Keratinocyte (primary cell): ENCODE data around the gene ELOVL5.

ENCODE experiments used
- EZH2 ChIP-seq: IDR thresholded peaks from one replicate; pipeline ENCODE4 v1.6.1; 2012; ENCODE audit warnings: inconsistent platforms, mild to moderate bottlenecking, low read length, moderate library complexity
- TF ChIP-seq, protein P1 (sequence below), 3 experiments: IDR thresholded peaks in 1 of 3; conservative IDR thresholded peaks in 1 of 3; optimal IDR thresholded peaks in 1 of 3; 2 replicates in 2 of 3; 3 replicates in 1 of 3; pipeline versions ENCODE3 to v1.5.1; 2011; ENCODE audit warnings: low read length in 3 of 3, mild to moderate bottlenecking in 3 of 3, moderate library complexity in 2 of 3, control low read depth in 1 of 3, inconsistent platforms in 1 of 3; ENCODE audit not compliant: insufficient read depth in 2 of 3; ENCODE audit errors: extremely low read depth in 1 of 3

DNA sequence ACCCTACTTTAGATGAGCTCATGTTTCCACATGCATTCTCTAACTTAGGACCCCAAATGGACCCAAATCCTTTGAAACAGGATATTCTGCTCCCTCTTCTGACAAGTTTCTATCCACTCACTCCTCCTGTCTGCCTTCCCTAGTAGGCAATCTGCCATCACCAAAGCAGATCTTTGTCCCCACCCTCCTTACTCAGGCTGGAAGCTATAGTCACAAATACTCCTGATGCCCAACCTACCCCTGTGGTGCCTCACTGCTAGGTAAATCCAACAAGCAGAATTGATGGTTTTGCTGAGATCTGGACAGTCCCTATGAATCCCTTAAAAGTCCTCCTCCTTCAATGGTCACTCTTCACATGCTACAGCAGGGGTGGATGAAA, 21.7 kb downstream of the ELOVL5 start:
- TF ChIP-seq, protein P1, sequence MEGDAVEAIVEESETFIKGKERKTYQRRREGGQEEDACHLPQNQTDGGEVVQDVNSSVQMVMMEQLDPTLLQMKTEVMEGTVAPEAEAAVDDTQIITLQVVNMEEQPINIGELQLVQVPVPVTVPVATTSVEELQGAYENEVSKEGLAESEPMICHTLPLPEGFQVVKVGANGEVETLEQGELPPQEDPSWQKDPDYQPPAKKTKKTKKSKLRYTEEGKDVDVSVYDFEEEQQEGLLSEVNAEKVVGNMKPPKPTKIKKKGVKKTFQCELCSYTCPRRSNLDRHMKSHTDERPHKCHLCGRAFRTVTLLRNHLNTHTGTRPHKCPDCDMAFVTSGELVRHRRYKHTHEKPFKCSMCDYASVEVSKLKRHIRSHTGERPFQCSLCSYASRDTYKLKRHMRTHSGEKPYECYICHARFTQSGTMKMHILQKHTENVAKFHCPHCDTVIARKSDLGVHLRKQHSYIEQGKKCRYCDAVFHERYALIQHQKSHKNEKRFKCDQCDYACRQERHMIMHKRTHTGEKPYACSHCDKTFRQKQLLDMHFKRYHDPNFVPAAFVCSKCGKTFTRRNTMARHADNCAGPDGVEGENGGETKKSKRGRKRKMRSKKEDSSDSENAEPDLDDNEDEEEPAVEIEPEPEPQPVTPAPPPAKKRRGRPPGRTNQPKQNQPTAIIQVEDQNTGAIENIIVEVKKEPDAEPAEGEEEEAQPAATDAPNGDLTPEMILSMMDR (optimal IDR thresholded peaks at IDR 0.05 in 1 of 3, IDR thresholded peaks at IDR 0.05 in 1 of 3, conservative IDR thresholded peaks at IDR 0.05 in 1 of 3; ENCODE audit: extremely low read depth in 1 of 3, insufficient read depth in 2 of 3, low read length in 3 of 3) = peak in 1 of 3 experiments; percentile 7
- no peak for TF ChIP-seq EZH2
